GM06990 (cell line): ENCODE measurements around the gene TSPAN16.
A peak's percentile ranks its signal among the peaks of the same experiment; 100 is the strongest.

Source experiments
- DNase-seq: peaks from one replicate; pipeline ENCODE4 v3.0.0-alpha.2; 2011; ENCODE audit not compliant: insufficient read length; ENCODE audit errors: extremely low read depth
- H3K27me3 ChIP-seq: replicated peaks from 2 replicates; pipeline ENCODE4 v1.6.0; 2011; ENCODE audit warnings: low read length; ENCODE audit not compliant: control insufficient read depth, insufficient read depth
- H3K36me3 ChIP-seq: 2 replicates; pipeline ENCODE4 v1.5.1; 2011; ENCODE audit warnings: low read length; ENCODE audit not compliant: control insufficient read depth, insufficient read depth
- H3K4me3 ChIP-seq: replicated peaks from 2 replicates; pipeline ENCODE4 v1.5.1; 2011; ENCODE audit warnings: low read depth, mild to moderate bottlenecking, control low read depth, low read length
- TF ChIP-seq, protein P1 (sequence below): IDR thresholded peaks from 2 replicates; pipeline ENCODE4 v1.5.1; 2011; ENCODE audit warnings: low read length, control low read depth, mild to moderate bottlenecking, inconsistent platforms; ENCODE audit not compliant: insufficient read depth, poor library complexity, severe bottlenecking

TSPAN16 gene

DNA sequence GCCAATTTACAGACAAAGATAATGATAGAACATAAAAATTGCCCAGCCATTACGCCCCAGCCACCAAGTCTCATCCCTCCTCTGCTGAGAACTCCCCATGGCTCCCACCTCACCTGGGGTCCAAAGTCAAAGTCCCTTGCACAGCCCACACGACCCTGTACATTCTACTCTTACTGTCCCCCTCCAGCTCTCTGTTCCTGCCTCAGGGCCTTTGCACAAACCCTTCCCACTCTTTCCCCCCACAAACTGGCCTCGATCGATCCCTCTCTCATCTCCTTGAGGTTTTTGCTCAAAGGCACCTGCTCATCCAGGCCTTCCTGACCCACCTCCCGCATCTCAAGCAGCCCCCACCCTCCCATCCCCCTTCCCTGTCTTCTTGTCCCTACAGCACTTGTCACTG, 35.0 kb upstream of the TSPAN16 start:
- DNase-seq = no peak
- H3K36me3 ChIP-seq = no peaks in the 10 kb centered on the region
- no peaks in the 10 kb centered on the region for H3K27me3 ChIP-seq
- TF ChIP-seq, protein P1, sequence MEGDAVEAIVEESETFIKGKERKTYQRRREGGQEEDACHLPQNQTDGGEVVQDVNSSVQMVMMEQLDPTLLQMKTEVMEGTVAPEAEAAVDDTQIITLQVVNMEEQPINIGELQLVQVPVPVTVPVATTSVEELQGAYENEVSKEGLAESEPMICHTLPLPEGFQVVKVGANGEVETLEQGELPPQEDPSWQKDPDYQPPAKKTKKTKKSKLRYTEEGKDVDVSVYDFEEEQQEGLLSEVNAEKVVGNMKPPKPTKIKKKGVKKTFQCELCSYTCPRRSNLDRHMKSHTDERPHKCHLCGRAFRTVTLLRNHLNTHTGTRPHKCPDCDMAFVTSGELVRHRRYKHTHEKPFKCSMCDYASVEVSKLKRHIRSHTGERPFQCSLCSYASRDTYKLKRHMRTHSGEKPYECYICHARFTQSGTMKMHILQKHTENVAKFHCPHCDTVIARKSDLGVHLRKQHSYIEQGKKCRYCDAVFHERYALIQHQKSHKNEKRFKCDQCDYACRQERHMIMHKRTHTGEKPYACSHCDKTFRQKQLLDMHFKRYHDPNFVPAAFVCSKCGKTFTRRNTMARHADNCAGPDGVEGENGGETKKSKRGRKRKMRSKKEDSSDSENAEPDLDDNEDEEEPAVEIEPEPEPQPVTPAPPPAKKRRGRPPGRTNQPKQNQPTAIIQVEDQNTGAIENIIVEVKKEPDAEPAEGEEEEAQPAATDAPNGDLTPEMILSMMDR = no peak
- H3K4me3 ChIP-seq = no peak overlapping the region

DNA sequence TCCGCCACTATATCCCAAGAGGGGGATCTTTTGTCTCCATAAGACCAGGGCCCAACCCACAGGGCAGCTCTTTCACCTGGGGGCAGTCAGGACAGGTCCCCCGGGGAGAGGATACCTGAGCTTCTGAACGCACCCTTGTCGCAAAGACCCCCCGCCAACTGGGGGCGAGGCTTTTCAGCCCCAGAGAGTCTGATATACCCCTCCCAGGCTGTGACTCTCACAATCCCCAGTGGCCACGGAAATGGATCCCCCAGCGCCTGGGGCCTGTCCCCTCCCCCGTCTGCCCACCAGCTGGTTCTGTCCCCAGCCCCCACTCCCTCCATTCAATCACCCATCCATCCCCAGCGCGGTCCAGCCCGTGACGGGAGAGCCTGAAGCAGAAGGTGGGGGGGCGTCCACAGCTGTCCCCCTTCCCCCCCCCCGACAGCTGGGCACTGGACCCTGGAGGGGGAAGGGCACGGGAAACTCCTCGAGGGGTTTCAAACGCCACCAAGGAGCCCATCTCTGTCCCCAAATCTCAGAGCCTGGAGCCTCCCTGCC, 34.5 kb upstream of the TSPAN16 start:
- Histone ChIP-seq H3K27me3 (no peaks in the 10 kb centered on the region), H3K36me3 (no peaks in the 10 kb centered on the region), H3K4me3 (peak overlapping the region; percentile 67)
- no peak for DNase-seq
- TF ChIP-seq, protein P1 = no peak

DNA sequence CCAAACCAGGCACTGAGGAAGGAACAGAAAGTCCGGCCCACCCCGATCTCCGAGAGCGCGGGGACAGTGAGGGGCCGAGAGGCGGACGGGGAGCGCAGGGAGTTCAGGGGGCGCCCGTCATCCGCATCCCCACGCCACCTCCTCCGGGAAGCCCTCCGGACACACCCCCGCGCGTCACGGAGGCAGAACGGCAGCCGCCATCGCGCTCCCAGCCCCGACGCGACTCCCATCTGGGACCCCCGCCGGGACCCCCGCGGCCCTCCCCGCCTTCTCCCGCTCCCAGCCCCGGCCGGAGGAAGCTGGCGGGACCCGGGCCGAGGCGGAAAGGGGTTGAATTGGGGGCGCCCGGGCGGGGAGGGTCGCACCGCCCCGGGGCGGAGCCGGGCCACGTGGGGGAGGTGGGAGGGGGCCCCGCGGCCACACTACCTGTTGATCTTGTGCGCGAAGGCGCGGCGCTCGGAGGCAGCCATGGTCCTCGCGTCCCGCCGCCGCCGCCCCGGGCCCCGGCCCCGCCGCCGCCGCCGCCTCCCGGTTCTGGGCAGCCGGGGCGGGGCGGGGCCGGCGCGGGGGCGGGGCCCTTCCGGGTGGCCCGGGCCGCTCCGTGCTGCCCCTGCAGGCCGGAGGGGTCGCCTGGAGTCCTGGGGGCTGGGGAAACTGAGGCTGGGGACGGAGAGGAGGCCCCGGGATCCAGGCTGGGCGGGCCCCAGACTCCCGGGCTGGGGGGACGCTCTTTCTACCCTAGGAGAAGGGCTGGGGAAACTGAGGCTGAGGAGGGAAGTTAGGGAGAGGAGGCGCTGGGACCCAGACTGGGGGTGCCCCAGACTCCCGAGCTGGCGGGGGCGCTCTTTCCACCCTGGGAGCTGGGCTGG, 33.8 kb upstream of the TSPAN16 start, which contains the start of gene DOCK6:
DOCK6 (minus strand) TSS at position 554 of the 869 bp plus-strand sequence; CDS start at position 470, 84 bp downstream.
- Histone ChIP-seq H3K36me3 (no peaks in the 10 kb centered on the region), H3K27me3 (no peaks in the 10 kb centered on the region), H3K4me3 (peak within 1 kb of the TSS; percentile 67)
- no peak for DNase-seq
- TF ChIP-seq, protein P1 = peak; percentile 65

DNA sequence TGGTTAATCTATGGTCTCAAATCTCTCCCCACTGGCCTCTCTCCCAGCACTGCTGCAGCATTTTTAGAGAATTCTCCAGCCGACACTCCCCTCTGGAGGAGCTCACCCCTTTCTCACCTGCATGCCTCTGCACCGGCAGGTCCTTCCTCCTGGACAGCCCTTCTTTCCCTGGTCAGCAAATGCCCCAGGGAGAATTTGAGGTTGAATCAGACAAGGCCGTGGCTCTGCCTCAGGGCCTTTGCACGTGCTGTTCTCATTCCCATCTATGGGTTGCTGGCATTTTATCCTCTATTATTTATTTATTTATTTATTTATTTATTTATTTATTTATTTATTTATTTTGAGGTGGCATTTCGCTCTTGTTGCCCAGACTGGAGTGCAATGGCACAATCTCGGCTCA, 32.2 kb upstream of the TSPAN16 start:
- TF ChIP-seq, protein P1 = no peak
- Histone ChIP-seq H3K4me3 (no peak overlapping the region), H3K27me3 (no peaks in the 10 kb centered on the region; the same call in 1 of the 2 replicates), H3K36me3 (no peaks in the 10 kb centered on the region)
- no peak for DNase-seq

DNA sequence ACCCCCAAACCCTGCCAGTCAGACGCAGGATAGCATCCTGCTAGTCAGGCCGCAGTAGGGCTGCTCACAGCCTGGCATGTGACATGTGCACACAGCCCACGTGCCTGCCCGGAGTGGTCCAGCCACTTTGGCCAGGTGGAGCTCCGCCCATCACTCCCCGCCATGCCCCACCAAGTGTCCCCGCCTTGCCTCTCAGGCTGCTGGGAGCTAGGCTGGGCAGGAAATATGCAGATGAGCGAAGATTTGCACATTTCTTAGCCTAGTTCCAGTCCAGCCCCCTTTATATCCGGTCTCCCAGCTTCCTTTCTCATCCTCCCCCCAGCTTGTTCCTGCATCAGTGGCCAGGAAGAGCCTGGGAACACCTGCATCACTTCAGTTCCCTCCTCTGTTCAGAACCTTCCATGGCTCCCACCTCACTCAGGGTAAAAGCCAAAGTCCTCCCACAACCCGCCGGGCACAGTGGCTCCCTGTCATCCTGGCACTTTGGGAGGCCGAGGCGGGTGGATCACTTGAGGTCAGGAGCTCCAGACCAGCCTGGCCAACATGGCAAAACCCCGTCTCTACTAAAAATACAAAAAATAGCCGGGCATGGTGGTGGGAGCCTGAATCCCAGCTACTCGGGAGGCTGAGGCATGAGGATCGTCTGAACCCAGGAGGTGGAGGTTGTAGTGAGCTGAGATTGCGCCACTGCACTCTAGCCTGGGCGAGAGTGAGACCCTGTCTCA, 31.3 kb upstream of the TSPAN16 start:
- no peak overlapping the region for H3K4me3 ChIP-seq
- H3K27me3 ChIP-seq = no peaks in the 10 kb centered on the region; the same call in 1 of the 2 replicates
- H3K36me3 ChIP-seq = no peaks in the 10 kb centered on the region
- TF ChIP-seq, protein P1 = no peak
- DNase-seq = no peak
